Measurements from ENCODE around the gene HSF2BP. TPM values are rescaled to one million over a fixed set of nuclear protein-coding genes. Genes with fewer than 3 reads are reported as not detected.

HSF2BP gene
- total RNA-seq, 4 donors from 2014 or later = 1.7 to 6.3 (median 1.9) TPM

- H3K27ac ChIP-seq = peak overlapping the region in 3 of 4 donors; percentile 46 to 78 (median 71)
- H3K9me3 ChIP-seq = no peaks in the 10 kb centered on the region
- no peak for DNase-seq (ENCODE audit: low spot score in 2 of 2)
- WGBS, 2 donors = 57 to 75% methylated on average over 8 of the region's 8 CpGs
- H3K4me1 ChIP-seq = peaks cover 0 to 28% (median 5%) of the 10 kb centered on the region in 4 donors
- TF ChIP-seq POLR2A (IDR thresholded peaks at IDR 0.05) (no peak), EP300 (IDR thresholded peaks at IDR 0.05) (peak in 1 of 2 donors; percentile 17)
- H3K36me3 ChIP-seq = no peaks in the 10 kb centered on the region
- no peaks in the 10 kb centered on the region for H3K27me3 ChIP-seq
- no peak overlapping the region for H3K4me3 ChIP-seq
Observed at GRCh38 chr21:43603641-43604504, 55.4 kb downstream of the HSF2BP start.

DNA sequence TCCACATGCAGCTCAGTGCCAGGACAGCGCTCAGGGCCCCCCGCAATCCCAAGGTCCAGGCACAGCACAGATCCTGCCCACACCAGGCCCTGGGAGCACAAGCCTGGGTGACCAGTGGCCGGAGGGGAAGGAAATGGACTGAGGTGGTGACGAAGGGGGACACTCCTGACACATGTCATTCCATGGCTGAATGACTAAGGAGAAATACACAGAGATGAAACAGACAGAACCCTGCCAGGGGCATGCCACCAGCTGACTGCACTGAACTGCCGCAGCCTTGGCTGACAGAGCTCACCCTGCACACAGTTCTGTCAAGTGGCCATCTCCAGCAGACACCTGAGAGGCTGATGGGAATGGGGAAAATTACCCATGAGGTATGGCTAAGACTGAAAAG lies 56.1 kb downstream of the HSF2BP start:
- no peaks in the 10 kb centered on the region for H3K9me3 ChIP-seq
- TF ChIP-seq POLR2A (IDR thresholded peaks at IDR 0.05) (no peak), EP300 (IDR thresholded peaks at IDR 0.05) (no peak), CTCF (IDR thresholded peaks at IDR 0.05) (no peak)
- H3K27me3 ChIP-seq = no peaks in the 10 kb centered on the region
- DNase-seq (ENCODE audit: low spot score in 2 of 2) = no peak
- H3K4me1 ChIP-seq = peaks cover 0 to 28% (median 5%) of the 10 kb centered on the region in 4 donors
- peak overlapping the region in 3 of 4 donors; percentile 46 to 78 (median 71) for H3K27ac ChIP-seq
- 72 to 78% methylated on average over 5 of the region's 5 CpGs for whole genome bisulfite sequencing, 2 donors
- no peaks in the 10 kb centered on the region for H3K36me3 ChIP-seq
- H3K4me3 ChIP-seq = no peak overlapping the region

DNA sequence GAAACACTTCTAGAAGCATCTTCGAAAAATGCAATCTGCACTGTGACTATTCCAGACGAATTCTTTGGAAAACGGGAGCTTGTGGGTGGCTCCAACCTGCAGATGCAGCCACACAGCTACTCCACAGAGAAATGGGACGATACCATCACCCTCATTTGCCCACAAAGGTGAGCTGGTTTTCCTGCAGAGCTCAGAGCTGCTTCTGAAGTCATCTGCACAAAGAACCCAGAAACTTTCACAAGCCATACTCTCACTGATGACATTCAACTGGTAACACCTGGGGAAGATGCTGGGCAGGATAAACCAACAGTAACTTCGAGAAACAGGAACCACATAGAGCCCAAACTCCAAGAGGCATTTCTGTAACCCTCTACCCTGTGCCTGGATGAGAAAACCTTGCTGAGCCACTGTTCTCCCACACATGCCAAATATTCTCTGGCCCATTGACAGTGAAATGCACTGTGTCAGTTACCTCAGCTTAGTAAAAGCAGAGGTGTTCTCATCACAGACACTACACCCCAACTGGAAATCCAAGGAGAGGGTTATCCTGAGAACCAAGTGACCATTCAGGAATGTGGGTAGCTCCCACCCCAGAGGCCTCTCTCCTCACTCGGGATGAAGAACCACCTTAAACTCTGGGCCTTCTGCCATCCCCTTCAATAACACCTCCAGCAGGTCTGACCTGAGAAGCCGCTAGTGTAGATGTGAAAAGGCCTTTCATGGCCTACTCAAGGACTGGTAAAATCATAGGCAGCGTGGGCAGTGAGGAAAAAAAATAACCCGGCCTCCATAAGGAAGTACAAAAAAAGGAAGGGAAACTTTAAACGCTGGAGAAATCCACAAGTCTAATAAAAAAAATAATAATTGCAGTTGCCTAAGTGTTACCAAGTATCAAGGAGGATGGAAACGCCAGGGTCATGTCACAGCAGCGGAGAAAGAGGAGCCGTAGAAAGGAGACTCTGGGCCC lies 56.7 kb downstream of the HSF2BP start:
- no peaks in the 10 kb centered on the region for H3K36me3 ChIP-seq
- peaks cover 0 to 28% (median 5%) of the 10 kb centered on the region in 4 donors for H3K4me1 ChIP-seq
- no peak overlapping the region for H3K4me3 ChIP-seq
- no peaks in the 10 kb centered on the region for H3K27me3 ChIP-seq
- no peaks in the 10 kb centered on the region for H3K9me3 ChIP-seq
- DNase-seq (ENCODE audit: low spot score in 2 of 2) = no peak
- TF ChIP-seq CTCF (IDR thresholded peaks at IDR 0.05) = no peak
- no peak for TF ChIP-seq POLR2A (IDR thresholded peaks at IDR 0.05)
- TF ChIP-seq EP300 (IDR thresholded peaks at IDR 0.05) = no peak
- WGBS, 2 donors = 60 to 64% methylated on average over 13 of the region's 13 CpGs
- H3K27ac ChIP-seq = peak overlapping the region in 2 of 4 donors; percentile 71 to 78

DNA sequence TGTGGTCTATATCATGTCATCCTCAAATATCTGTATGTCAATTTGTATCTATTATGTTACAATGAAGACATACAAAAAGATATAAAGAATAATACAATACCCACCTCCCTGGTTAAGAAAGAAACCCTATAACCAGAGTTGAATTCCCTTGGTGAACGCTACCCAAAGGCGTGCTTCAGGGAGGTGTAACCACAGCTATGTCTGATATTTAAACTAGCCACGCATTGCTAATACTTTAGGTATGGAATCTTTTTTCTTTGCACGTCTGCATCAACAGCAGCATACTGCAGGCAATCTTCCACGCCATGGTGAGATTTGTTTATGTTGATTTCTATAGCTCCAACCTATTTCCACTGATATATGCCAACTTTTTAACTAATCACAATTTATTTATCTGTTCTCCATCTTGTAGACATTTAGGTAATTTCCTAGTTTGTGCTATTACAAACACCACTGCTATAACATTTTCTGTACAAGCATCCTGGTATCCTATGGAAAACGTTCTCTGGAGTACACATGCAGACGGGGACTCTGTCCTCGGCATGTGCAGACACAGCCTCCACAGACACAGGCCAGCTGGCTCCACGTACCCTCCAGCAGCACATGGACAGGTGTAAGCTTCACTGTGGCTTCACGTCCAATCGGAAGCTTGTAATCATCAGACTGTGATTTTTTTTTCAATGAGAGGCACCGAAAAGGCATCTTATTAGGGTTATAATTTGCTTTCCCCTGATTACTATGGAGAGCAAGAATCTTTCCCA lies 58.5 kb downstream of the HSF2BP start:
- Histone ChIP-seq H3K4me1 (peaks cover 0 to 28% (median 5%) of the 10 kb centered on the region in 4 donors), H3K9me3 (no peaks in the 10 kb centered on the region), H3K27ac (peak overlapping the region in 1 of 4 donors; percentile 61), H3K4me3 (no peak overlapping the region), H3K27me3 (no peaks in the 10 kb centered on the region), H3K36me3 (no peaks in the 10 kb centered on the region)
- no peak for DNase-seq (ENCODE audit: low spot score in 2 of 2)
- WGBS, 2 donors = 83% methylated on average over 12 of the region's 12 CpGs
- TF ChIP-seq EP300 (IDR thresholded peaks at IDR 0.05) (no peak), CTCF (IDR thresholded peaks at IDR 0.05) (no peak)

- TF ChIP-seq POLR2A (IDR thresholded peaks at IDR 0.05) (no peak), EP300 (IDR thresholded peaks at IDR 0.05) (no peak), CTCF (IDR thresholded peaks at IDR 0.05) (no peak)
- Histone ChIP-seq H3K36me3 (no peaks in the 10 kb centered on the region), H3K27me3 (no peaks in the 10 kb centered on the region), H3K4me3 (no peak overlapping the region), H3K9me3 (no peaks in the 10 kb centered on the region), H3K4me1 (peaks cover 0 to 28% (median 5%) of the 10 kb centered on the region in 4 donors), H3K27ac (peak overlapping the region in 1 of 4 donors; percentile 11)
- 81 to 85% methylated on average over 5 of the region's 5 CpGs for WGBS, 2 donors
- DNase-seq (ENCODE audit: low spot score in 2 of 2) = no peak
Observed at GRCh38 chr21:43599728-43600127, 59.6 kb downstream of the HSF2BP start.

Measured in tibial nerve (tissue), 4 donors.